Hepatocyte (in vitro differentiated cells): ENCODE measurements around the gene CTDNEP1.

Source experiments
- EZH2phosphoT487 ChIP-seq: fragments of 200-600 bp; sonication (generic); IDR thresholded peaks from one replicate; pipeline ENCODE4 v1.6.1; 2018; ENCODE audit warnings: antibody characterized with exemption, mild to moderate bottlenecking, low read depth, moderate library complexity; ENCODE audit not compliant: unreplicated experiment, severe bottlenecking
- TF ChIP-seq, protein P1 (sequence below): fragments of 200-600 bp; sonication (generic); IDR thresholded peaks from 2 replicates; pipeline ENCODE4 v1.5.1; 2016; ENCODE audit warnings: antibody characterized with exemption, mild to moderate bottlenecking; ENCODE audit not compliant: poor library complexity

DNA sequence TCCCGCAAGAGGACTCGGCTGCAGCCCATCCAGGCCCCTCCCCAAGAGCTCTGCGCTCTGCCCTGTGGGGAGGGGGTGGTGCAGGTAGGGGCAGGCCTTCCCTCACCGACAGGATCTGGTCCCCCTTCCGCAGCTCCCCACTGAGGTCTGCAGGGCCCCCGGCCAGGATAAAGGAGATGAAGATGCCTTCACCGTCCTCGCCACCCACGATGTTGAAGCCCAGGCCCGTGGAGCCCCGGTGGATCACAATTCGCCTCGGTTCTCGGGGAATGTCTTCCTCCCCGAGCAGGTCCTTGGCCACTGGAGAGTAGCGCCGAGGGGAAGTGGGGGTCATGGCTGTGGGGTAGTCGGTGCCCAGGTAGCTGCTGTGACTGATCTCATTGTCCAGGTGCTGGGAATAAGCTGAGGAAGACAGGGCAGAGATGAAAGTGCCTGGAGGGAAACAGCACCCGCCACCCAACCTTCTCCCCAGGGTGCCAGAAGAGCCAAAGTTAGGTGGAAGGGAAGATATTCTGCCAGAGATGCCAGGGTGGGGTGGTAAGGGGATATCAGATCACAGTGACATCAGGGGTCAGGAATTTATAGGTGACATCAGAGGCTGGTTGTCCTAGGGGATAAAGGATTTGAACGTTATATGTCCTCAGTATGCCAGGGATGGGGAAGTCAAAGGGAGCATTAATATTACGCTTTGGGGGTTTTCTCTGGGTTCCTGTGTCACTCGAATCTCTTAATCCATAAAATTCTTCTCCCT lies 54.7 kb downstream of the CTDNEP1 start:
- TF ChIP-seq, protein P1, sequence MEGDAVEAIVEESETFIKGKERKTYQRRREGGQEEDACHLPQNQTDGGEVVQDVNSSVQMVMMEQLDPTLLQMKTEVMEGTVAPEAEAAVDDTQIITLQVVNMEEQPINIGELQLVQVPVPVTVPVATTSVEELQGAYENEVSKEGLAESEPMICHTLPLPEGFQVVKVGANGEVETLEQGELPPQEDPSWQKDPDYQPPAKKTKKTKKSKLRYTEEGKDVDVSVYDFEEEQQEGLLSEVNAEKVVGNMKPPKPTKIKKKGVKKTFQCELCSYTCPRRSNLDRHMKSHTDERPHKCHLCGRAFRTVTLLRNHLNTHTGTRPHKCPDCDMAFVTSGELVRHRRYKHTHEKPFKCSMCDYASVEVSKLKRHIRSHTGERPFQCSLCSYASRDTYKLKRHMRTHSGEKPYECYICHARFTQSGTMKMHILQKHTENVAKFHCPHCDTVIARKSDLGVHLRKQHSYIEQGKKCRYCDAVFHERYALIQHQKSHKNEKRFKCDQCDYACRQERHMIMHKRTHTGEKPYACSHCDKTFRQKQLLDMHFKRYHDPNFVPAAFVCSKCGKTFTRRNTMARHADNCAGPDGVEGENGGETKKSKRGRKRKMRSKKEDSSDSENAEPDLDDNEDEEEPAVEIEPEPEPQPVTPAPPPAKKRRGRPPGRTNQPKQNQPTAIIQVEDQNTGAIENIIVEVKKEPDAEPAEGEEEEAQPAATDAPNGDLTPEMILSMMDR: no peak
- TF ChIP-seq EZH2phosphoT487: no peak
